HG02970 (cell line): ENCODE measurements around the gene CDH19.
"Not testable (repeated sequence)": the region's sequence is repeated elsewhere in the genome, so short reads cannot be mapped to it uniquely, and the experiment has no call there.

ENCODE experiments used
- ATAC-seq: cut with Tn5 transposase; IDR thresholded peaks from one replicate; pipeline ENCODE4 v1.9.1; 2021; ENCODE audit warnings: mild to moderate bottlenecking, moderate library complexity, moderate number of reproducible peaks; ENCODE audit not compliant: unreplicated experiment, low FRiP score

The CDH19 gene

GRCh38 chr18:66473882-66474281 is 130.0 kb downstream of the CDH19 start:
- ATAC-seq, result no peak

- not testable (repeated sequence) for ATAC-seq
These were observed 137.7 kb downstream of the CDH19 start for GRCh38 chr18:66466184-66466583.

GRCh38 chr18:66461344-66461743 is 142.5 kb downstream of the CDH19 start:
- ATAC-seq, result no peak

GRCh38 chr18:66457245-66457644 is 146.6 kb downstream of the CDH19 start:
- no peak for ATAC-seq
